ENCODE measurements around the gene GCNT1.
"Not testable (repeated sequence)": the region's sequence is repeated elsewhere in the genome, so short reads cannot be mapped to it uniquely, and the experiment has no call there.

GCNT1 gene

DNA sequence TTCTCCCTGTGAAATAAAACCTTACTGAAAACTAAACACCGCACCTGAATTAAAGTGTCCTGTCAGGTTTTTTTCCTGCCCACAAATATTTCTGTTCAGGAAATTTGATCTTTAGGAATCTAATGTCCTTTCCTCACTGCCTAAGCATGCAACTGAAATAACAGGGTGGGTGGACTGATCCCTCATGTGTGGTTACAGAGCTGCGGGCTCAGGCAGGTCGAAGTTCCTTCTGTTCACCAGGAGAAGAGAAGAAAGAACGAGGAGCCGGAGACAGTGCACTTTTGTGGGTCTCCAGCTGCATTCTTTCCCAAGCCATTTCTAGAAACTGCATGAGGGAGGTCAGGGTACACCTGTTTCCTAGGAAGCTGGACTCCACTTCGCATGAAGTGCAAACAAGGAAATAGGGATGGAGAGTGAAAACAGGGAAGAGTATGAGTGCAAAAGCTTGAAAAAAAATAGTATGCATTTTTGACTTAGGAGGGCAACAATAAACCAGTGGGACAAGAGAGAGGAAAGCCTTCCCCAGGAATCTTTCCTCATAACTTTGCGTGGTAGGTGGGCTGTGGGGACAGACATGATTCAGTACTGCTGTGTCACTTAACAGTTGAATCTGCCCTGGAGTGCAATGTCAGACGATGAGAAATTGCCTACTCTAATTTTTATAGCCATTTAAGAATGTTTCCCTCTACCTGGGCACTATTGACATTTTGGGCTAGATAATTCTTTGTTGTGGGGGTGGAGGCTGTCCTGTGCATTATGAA, 60.3 kb downstream of the GCNT1 start:
- no peak overlapping the region for H3K4me3 ChIP-seq (ENCODE audit: low read length)
- TF ChIP-seq CTCF (conservative IDR thresholded peaks at IDR 0.05; ENCODE audit: low read depth, low read length), result no peak
- DNase-seq (ENCODE audit: low read depth), result no peak

DNA sequence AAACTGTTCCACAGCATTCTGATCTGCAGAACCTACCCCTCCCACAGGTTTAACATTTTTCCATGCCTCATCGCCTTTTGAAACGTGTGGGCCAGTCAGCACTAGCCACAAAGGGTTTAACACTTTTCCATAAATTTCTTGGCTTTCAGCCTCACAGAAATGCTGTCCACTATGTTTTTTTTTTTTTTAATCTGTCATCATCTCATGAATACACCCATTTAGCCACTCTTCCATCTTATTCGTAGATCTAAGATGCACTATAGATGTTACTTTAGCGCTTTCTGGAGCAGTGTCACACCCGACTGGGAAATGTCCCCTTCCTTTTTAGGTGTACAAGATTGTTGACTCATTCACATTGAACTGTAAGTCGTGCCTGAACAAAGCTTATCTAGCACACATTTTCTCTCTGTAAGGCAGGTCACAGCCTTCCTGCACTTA, 62.3 kb downstream of the GCNT1 start:
- DNase-seq (ENCODE audit: low read depth), result no peak
- no peak for TF ChIP-seq CTCF (conservative IDR thresholded peaks at IDR 0.05; ENCODE audit: low read depth, low read length)
- H3K4me3 ChIP-seq (ENCODE audit: low read length), result no peak overlapping the region

GRCh38 chr9:76521906-76522305, 62.9 kb downstream of the GCNT1 start:
- no peak overlapping the region for H3K4me3 ChIP-seq (ENCODE audit: low read length)
- no peak for TF ChIP-seq CTCF (conservative IDR thresholded peaks at IDR 0.05; ENCODE audit: low read depth, low read length)
- DNase-seq (ENCODE audit: low read depth), result no peak

DNA sequence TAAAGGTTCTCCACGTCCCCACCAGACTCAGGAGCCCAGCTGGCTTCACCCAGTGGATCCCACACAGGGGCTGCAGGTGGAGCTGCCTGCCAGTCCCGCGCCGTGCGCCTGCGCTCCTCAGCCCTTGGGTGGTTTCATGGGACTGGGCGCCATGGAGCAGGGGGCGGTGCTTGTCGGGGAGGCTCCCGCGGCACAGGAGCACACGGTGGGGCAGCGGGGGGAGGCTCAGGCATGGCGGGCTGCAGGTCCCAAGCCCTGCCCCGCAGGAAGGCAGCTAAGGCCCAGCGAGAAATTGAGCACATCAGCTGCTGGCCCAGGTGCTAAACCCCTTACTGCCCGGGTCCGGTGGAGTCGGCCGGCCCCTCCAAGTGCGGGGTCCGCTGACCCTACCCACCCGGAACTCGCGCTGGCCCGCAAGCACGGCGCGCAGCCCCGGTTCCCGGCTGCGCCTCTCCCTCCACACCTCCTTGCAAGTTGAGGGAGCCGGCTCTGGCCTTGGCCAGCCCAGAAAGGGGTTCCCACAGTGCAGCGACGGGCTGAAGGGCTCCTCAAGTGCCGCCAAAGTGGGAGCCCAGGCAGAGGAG, 64.7 kb downstream of the GCNT1 start:
- DNase-seq (ENCODE audit: low read depth); H3K4me3 ChIP-seq (ENCODE audit: low read length): not testable (repeated sequence)

GRCh38 chr9:76525196-76525595, 66.2 kb downstream of the GCNT1 start:
- DNase-seq (ENCODE audit: low read depth), result no peak
- TF ChIP-seq CTCF (conservative IDR thresholded peaks at IDR 0.05; ENCODE audit: low read depth, low read length), result no peak
- no peak overlapping the region for H3K4me3 ChIP-seq (ENCODE audit: low read length)

- H3K4me3 ChIP-seq (ENCODE audit: low read length), result no peak overlapping the region
- no peak for DNase-seq (ENCODE audit: low read depth)
- TF ChIP-seq CTCF (conservative IDR thresholded peaks at IDR 0.05; ENCODE audit: low read depth, low read length), result no peak
Observed at GRCh38 chr9:76526026-76526425, 67.0 kb downstream of the GCNT1 start.

- no peak for DNase-seq (ENCODE audit: low read depth)
- no peak for TF ChIP-seq CTCF (conservative IDR thresholded peaks at IDR 0.05; ENCODE audit: low read depth, low read length)
Observed at GRCh38 chr9:76528056-76528455, 69.1 kb downstream of the GCNT1 start.

More at GRCh38 chr9:76528056-76528455, 69.1 kb downstream of the GCNT1 start:
- H3K4me3 ChIP-seq (ENCODE audit: low read length), result no peak overlapping the region

Data from retinal pigment epithelial cell (primary cell).